AG09309 (cell line): Measurements from ENCODE around the gene GRM8.
"Not testable (repeated sequence)": the region's sequence is repeated elsewhere in the genome, so short reads cannot be mapped to it uniquely, and the experiment has no call there.

Source experiments
- DNase-seq: peaks from one replicate; pipeline ENCODE4 v3.0.0-alpha.2; 2010; ENCODE audit warnings: low read depth
- H3K4me3 ChIP-seq: 2 replicates; pipeline ENCODE4 v1.5.1; 2011; ENCODE audit warnings: mild to moderate bottlenecking, low read depth, low read length, moderate library complexity; ENCODE audit not compliant: control insufficient read depth
- TF ChIP-seq, protein P1 (sequence below): IDR thresholded peaks from 2 replicates; pipeline ENCODE4 v1.5.1; 2011; ENCODE audit warnings: mild to moderate bottlenecking, low read depth, low read length, inconsistent platforms; ENCODE audit not compliant: insufficient read depth, control insufficient read depth; ENCODE audit errors: missing control alignments

Gene GRM8

DNA sequence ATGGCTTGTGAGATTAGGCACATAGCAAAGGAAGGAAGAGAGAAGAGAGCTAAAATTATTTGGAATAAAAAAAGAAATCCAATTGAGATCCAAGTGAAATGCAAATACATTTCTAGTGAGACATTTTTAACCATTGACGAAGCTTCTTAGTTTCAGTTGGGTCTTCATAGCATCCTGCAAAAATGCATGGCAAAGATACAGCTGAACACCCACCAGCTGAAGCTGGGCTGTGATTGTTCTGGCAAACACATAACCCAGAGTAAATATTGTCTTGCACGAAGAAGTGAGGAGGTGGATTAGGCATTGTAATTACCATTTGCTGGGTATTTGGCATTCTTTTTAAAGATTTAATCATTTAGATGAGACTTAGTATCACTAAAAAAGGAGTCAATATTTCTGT, 409.4 kb downstream of the GRM8 start:
- no peak overlapping the region for H3K4me3 ChIP-seq
- no peak for DNase-seq
- TF ChIP-seq, protein P1, sequence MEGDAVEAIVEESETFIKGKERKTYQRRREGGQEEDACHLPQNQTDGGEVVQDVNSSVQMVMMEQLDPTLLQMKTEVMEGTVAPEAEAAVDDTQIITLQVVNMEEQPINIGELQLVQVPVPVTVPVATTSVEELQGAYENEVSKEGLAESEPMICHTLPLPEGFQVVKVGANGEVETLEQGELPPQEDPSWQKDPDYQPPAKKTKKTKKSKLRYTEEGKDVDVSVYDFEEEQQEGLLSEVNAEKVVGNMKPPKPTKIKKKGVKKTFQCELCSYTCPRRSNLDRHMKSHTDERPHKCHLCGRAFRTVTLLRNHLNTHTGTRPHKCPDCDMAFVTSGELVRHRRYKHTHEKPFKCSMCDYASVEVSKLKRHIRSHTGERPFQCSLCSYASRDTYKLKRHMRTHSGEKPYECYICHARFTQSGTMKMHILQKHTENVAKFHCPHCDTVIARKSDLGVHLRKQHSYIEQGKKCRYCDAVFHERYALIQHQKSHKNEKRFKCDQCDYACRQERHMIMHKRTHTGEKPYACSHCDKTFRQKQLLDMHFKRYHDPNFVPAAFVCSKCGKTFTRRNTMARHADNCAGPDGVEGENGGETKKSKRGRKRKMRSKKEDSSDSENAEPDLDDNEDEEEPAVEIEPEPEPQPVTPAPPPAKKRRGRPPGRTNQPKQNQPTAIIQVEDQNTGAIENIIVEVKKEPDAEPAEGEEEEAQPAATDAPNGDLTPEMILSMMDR, result no peak

DNA sequence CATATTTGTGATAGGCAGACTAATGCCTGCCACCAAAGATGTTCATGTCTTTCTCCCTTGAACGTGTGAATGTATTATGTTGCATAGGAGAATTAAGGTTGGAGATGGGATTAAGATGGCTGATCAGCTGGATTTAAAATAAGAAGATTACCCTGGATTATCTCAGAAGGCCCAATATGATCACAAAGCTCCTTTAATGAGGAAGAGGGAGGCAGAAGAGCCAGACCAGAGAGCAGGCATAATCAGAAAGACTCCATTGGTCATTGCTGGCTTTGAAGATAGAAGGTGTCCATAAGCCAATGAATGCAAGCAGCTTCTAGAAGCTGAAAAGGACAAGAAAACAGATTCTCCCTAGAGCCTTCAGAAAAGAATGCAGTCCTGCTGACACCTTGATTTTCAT, 410.3 kb downstream of the GRM8 start:
- H3K4me3 ChIP-seq, result no peak overlapping the region
- TF ChIP-seq, protein P1, result no peak
- DNase-seq, result no peak

DNA sequence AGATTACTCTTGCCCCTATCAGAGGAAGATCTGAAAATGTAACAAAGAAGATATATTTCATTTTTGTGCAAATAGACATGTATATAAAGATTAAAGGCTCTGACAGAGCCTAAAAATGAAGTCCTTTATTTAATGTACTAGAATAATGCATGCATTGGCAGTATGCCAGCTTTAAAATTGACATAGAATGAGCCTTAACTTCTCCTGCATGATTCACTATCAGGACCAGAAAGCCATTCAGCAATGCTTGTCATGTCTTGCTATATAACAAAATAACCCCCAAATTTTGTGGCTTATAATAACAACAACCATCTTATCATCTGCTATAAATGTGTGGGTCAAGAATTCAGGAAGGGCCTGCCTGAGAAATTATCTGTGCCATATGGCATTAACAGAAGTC, 411.9 kb downstream of the GRM8 start:
- no peak for DNase-seq
- TF ChIP-seq, protein P1, result no peak
- no peak overlapping the region for H3K4me3 ChIP-seq

DNA sequence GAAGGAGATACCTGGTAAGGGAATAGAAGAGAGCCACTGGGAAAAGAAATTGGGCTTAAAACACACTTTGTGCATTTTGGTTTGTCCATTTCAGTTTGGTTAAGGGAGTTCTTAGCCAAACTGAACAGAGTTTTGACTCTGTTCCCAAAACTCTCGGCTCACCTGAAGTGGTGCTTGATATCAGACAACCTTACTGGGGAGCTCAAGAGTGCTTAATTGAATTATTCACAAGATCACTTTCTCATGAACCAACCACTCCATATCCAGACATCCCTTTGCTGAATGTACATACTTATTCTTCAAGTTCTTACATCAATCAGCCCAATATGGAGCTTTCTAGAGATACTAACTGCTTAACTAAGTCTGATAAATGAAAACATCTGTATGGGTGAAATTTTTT, 413.1 kb downstream of the GRM8 start:
- no peak overlapping the region for H3K4me3 ChIP-seq
- DNase-seq, result no peak
- TF ChIP-seq, protein P1, result no peak

DNA sequence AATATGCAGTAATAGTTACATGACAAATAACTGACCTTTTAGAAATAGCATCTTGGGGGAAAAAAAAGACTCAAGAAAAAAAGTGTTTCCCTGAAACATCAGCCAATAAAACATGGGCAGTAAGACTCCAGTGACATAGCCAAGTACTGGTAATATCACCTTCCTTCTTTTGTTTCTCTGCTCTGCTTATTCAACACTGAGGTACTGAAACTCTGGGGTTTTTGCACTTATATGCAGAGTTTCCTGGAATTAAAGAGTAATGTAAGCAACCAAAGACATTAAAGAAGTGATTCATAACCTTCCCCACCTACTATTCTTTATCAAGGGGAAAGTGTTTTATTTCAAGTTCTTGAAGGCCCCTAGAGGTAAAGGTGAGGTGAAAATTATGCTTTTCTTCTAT, 414.5 kb downstream of the GRM8 start:
- no peak overlapping the region for H3K4me3 ChIP-seq
- DNase-seq, result no peak
- TF ChIP-seq, protein P1, result no peak

DNA sequence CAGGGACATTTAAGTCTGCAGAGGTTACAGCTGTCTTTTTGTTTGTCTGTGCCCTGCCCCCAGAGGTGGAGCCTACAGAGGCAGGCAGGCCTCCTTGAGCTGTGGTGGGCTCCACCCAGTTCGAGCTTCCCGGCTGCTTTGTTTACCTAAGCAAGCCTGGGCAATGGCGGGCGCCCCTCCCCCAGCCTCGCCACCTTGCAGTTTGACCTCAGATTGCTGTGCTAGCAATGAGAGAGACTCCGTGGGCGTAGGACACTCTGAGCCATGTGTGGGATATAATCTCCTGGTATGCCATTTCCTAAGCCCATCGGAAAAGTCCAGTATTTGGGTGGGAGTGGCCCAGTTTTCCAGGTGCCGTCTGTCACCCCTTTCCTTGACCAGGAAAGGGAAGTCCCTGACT, 421.5 kb downstream of the GRM8 start:
- not testable (repeated sequence) for H3K4me3 ChIP-seq, DNase-seq

DNA sequence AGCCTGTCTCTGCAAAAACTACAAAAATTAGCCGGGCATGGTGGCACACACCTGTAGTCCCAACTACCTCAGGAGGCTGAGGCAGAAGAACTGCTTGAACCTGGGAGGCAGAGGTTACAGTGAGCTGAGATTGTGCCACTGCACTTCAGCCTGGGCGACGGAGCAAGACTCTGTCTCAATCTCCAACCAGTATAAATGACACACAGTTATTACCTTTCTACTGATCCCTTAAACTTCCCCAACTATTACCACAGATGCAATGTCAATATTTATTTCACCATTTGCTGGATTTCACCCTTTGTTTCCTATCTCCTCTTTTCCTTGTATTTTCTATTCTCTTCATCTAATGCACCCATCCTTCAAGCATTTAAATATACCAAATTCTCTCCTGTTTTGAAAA, 431.8 kb downstream of the GRM8 start:
- TF ChIP-seq, protein P1, result no peak
- no peak overlapping the region for H3K4me3 ChIP-seq
- no peak for DNase-seq
